ENCODE measurements around the gene GPN2.

DNA sequence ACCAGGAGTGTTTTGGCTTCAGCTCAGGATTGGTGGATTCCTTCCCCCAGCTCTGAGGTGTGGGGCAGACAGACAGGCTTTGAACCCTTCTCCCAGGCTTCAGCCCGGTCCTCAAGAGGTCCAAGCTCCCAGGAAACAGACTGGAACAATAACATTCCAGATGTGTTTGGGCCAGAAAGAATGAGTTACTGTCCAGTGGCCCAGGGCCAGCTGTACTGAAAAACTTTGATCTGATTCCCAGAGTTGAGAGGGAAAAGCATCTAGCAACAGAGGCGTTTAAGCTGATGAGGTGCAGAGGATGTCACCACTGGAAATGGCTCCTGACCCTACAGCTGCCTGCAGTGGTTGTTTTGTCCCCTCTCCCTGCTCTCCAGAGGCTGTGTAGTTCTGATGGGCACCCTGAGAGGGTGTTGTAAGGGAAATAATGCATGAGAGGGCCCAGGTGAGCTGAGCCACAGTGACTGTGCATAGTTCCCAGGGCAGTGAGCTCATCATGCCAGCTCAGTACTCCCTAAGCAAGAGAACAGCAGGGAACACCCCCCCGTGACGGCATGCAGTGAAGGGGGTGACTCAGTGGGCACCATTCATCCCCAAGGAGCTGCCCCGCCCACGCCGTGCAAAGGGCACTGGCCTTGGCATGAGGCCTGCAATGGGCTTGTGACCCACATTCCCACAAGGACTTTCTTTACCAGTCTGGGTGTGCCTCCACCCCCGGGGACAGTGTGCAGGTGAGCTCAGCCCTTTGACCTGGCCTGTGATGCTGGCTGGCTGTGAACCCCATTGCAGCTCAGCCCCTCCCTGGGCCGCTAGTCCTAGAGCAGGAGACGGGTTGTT, 40.9 kb downstream of the GPN2 start:
- TF ChIP-seq, protein P1, sequence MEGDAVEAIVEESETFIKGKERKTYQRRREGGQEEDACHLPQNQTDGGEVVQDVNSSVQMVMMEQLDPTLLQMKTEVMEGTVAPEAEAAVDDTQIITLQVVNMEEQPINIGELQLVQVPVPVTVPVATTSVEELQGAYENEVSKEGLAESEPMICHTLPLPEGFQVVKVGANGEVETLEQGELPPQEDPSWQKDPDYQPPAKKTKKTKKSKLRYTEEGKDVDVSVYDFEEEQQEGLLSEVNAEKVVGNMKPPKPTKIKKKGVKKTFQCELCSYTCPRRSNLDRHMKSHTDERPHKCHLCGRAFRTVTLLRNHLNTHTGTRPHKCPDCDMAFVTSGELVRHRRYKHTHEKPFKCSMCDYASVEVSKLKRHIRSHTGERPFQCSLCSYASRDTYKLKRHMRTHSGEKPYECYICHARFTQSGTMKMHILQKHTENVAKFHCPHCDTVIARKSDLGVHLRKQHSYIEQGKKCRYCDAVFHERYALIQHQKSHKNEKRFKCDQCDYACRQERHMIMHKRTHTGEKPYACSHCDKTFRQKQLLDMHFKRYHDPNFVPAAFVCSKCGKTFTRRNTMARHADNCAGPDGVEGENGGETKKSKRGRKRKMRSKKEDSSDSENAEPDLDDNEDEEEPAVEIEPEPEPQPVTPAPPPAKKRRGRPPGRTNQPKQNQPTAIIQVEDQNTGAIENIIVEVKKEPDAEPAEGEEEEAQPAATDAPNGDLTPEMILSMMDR (IDR thresholded peaks at IDR 0.05): no peak
- TF ChIP-seq POLR2A (IDR thresholded peaks at IDR 0.05): no peak
